Left forelimb (tissue), 1 donor: ENCODE results near the gene UBE3D.
"Not testable (repeated sequence)": the region's sequence is repeated elsewhere in the genome, so short reads cannot be mapped to it uniquely, and the experiment has no call there.

Source experiments
- DNase-seq: peaks from one replicate; pipeline ENCODE4 v3.0.0-alpha.2; 2018; ENCODE audit warnings: low spot score

UBE3D gene

GRCh38 chr6:82872185-82872584 is 193.5 kb downstream of the UBE3D start:
- no peak for DNase-seq

DNA sequence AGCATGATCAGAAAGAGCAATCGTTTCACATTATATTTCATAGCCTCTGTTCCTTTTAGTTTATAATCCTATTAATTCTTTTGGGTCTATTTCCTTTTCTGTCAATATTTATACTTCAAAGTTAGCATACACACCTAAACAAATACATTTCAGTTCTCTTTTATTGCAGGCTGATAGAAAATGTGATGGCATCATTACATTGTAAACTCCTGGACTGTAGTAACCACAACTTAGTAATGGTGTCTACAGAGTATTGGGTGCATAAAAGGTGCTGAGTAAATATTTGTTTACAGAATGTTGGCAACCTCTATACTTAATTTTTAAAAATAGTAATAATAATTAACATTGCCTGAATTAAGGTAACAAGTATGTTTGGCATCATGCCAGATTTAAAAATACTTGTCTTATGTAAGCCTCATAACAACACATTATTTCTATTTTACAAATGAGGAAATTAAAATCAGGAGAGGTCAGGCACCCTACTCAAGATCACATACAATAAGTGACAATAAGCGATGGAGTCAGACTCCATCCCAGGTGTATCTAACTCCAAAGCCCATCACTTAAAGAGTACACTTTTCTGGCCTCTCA is 195.0 kb downstream of the UBE3D start:
- DNase-seq: no peak

- DNase-seq: no peak
Measured at GRCh38 chr6:82869493-82869892, 196.1 kb downstream of the UBE3D start.

GRCh38 chr6:82867946-82868345 is 197.7 kb downstream of the UBE3D start:
- DNase-seq: no peak

- DNase-seq: no peak
Measured at GRCh38 chr6:82866446-82866845, 199.2 kb downstream of the UBE3D start.

DNA sequence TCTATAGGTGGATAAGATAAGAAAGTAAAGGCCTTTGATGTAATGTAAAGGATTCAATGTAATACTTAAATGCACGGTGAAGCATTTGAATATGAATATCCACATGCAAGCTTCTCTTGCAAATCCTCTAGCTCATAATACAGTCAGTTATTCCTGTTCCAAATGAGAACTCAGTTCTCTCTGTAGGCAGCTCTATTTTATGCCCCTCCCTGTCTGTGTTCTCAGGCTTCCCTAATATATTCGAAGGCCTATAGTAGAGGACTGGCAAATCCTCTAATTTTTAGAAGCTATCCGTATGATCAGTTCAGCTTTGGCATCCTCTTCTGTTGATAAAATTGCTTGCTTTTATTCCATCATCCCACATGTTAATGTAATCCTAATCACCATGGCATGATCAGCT is 200.2 kb downstream of the UBE3D start:
- no peak for DNase-seq

DNA sequence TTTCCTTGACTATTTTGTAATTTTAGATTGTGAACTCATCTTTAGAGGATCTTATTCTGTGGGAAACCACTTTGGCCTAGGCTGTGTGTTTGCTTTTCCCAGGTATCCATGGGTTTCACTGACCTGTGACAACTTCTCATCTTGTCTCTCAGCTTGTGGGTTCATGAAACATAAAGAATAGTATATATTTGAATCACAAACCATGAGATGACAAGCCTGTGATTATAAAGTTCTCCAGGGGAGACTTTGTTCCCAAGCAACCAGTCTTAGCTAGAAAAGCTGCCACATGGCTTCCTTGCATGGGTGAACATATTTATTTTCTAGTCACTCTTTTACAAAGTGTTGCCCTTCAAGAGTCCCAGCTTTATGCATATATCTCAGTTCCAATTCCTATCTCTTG is 201.9 kb downstream of the UBE3D start:
- no peak for DNase-seq

GRCh38 chr6:82862543-82862942 is 203.1 kb downstream of the UBE3D start:
- DNase-seq: no peak

- DNase-seq: no peak
Measured at GRCh38 chr6:82861121-82861520, 204.5 kb downstream of the UBE3D start.

DNA sequence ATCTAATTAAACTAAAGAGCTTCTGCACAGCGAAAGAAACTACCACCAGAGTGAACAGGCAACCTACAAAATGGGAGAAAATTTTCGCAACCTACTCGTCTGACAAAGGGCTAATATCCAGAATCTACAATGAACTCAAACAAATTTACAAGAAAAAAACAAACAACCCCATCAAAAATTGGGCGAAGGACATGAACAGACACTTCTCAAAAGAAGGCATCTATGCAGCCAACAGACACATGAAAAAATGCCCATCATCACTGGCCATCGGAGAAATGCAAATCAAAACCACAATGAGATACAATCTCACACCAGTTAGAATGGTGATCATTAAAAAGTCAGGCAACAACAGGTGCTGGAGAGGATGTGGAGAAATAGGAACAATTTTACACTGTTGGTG is 209.6 kb downstream of the UBE3D start:
- not testable (repeated sequence) for DNase-seq

GRCh38 chr6:82852904-82853303 is 212.7 kb downstream of the UBE3D start:
- not testable (repeated sequence) for DNase-seq

DNA sequence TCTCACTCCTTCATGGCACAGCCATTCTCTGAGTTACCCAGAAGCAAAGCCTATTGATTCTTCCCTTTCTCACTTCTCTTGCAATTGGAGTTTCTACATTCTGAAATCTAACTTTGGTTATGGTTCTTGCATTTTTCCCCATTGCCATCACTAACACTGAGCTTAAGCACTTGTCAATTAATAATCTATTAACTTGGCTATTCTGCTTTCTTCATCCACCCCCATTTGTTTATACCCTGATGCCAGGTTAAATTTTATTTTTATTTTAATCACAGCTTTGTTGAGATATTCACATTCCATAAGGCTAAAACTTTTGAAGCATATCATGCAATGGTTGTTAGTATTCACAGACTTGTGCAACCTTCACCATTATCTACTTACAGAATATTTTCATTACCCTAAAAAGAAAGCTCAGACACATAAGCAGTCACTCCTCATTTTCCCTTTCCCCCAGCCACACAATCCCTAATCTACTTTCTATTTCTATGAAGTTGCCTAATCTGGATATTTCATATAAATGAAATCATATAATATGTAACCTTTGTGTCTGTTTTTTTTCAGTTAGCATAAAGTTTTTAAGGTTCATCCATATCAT is 222.3 kb downstream of the UBE3D start:
- no peak for DNase-seq

- DNase-seq: no peak
Measured at GRCh38 chr6:82842721-82843120, 222.9 kb downstream of the UBE3D start.
